HEK293 (cell line): ENCODE data around the gene CLDN3.

ENCODE experiments used
- GFI1B ChIP-seq: fragments of 450-650 bp; formaldehyde crosslinking; IDR thresholded peaks from 2 replicates; pipeline ENCODE4 v1.5.1; 2016; ENCODE audit warnings: missing biosample characterization, missing genetic modification characterization
- GLI2 ChIP-seq: fragments of 450-650 bp; formaldehyde crosslinking; IDR thresholded peaks from 2 replicates; pipeline ENCODE4; 2017; ENCODE audit warnings: missing biosample characterization, missing genetic modification characterization, low read depth, borderline replicate concordance
- IKZF3 ChIP-seq: fragments of 450-650 bp; IDR thresholded peaks from 2 replicates; pipeline ENCODE4 v1.5.0; 2018; ENCODE audit warnings: missing biosample characterization, mild to moderate bottlenecking, missing genetic modification characterization, moderate library complexity
- KLF1 ChIP-seq: fragments of 450-650 bp; formaldehyde crosslinking; IDR thresholded peaks from 2 replicates; pipeline ENCODE4 v1.5.1; 2016; ENCODE audit warnings: missing biosample characterization, missing genetic modification characterization
- KLF9 ChIP-seq: fragments of 450-650 bp; formaldehyde crosslinking; IDR thresholded peaks from 2 replicates; pipeline ENCODE4 v1.5.1; 2016; ENCODE audit warnings: missing biosample characterization, missing genetic modification characterization, low read depth
- RBAK ChIP-seq: fragments of 450-650 bp; formaldehyde crosslinking; IDR thresholded peaks from 2 replicates; pipeline ENCODE4 v1.5.1; 2016; ENCODE audit warnings: missing biosample characterization, missing genetic modification characterization
- ZBTB20 ChIP-seq: fragments of 450-650 bp; formaldehyde crosslinking; IDR thresholded peaks from 2 replicates; pipeline ENCODE4 v1.5.1; 2016; ENCODE audit warnings: missing biosample characterization, missing genetic modification characterization
- ZBTB21 ChIP-seq: fragments of 450-650 bp; formaldehyde crosslinking; IDR thresholded peaks from 2 replicates; pipeline ENCODE4 v1.5.1; 2017; ENCODE audit warnings: missing biosample characterization, missing genetic modification characterization
- ZNF10 ChIP-seq: fragments of 450-650 bp; formaldehyde crosslinking; IDR thresholded peaks from 2 replicates; pipeline ENCODE4 v1.5.1; 2017; ENCODE audit warnings: missing biosample characterization, missing genetic modification characterization
- ZNF23 ChIP-seq: fragments of 450-650 bp; formaldehyde crosslinking; IDR thresholded peaks from 2 replicates; pipeline ENCODE4 v1.5.1; 2016; ENCODE audit warnings: missing biosample characterization, missing genetic modification characterization, borderline replicate concordance
- ZNF274 ChIP-seq, 2 experiments: fragments of 200-500 bp in 1 of 2; fragments of 450-650 bp in 1 of 2; sonication (Bioruptor generic) in 1 of 2; formaldehyde crosslinking in 1 of 2; IDR thresholded peaks; 2 replicates each; pipeline versions ENCODE4 v1.5.1 to v1.6.1; 2014 to 2016; ENCODE audit warnings: borderline replicate concordance in 1 of 2, inconsistent platforms in 1 of 2, low read length in 1 of 2, missing biosample characterization in 1 of 2, missing genetic modification characterization in 1 of 2
- ZNF335 ChIP-seq: fragments of 450-650 bp; formaldehyde crosslinking; conservative IDR thresholded peaks from 2 replicates; pipeline ENCODE4 v1.5.1; 2016; ENCODE audit warnings: missing biosample characterization, missing genetic modification characterization
- ZNF354C ChIP-seq: fragments of 450-650 bp; formaldehyde crosslinking; IDR thresholded peaks from 2 replicates; pipeline ENCODE4 v1.5.1; 2016; ENCODE audit warnings: missing biosample characterization, missing genetic modification characterization, low read depth, borderline replicate concordance
- ZNF426 ChIP-seq: fragments of 450-650 bp; formaldehyde crosslinking; IDR thresholded peaks from 2 replicates; pipeline ENCODE4 v1.5.1; 2017; ENCODE audit warnings: missing biosample characterization, missing genetic modification characterization, mild to moderate bottlenecking, inconsistent platforms, moderate library complexity
- ZNF555 ChIP-seq: fragments of 450-650 bp; formaldehyde crosslinking; conservative IDR thresholded peaks from 2 replicates; pipeline ENCODE4 v1.5.1; 2017; ENCODE audit warnings: missing biosample characterization, mild to moderate bottlenecking, missing genetic modification characterization, inconsistent platforms
- ZNF626 ChIP-seq: fragments of 450-650 bp; sonication (Bioruptor Pico); formaldehyde crosslinking; IDR thresholded peaks from 2 replicates; pipeline ENCODE4 v1.5.1; 2018; ENCODE audit warnings: missing biosample characterization, missing genetic modification characterization, inconsistent platforms
- ZNF660 ChIP-seq: fragments of 450-650 bp; IDR thresholded peaks from 2 replicates; pipeline ENCODE4 v1.5.1; 2018; ENCODE audit warnings: missing biosample characterization, mild to moderate bottlenecking, missing genetic modification characterization
- ZNF777 ChIP-seq: fragments of 450-650 bp; formaldehyde crosslinking; IDR thresholded peaks from 2 replicates; pipeline ENCODE4 v1.5.1; 2017; ENCODE audit warnings: missing biosample characterization, missing genetic modification characterization, borderline replicate concordance
- ZSCAN23 ChIP-seq: fragments of 450-650 bp; formaldehyde crosslinking; IDR thresholded peaks from 2 replicates; pipeline ENCODE4 v1.5.1; 2016; ENCODE audit warnings: missing biosample characterization, missing genetic modification characterization
- ZSCAN30 ChIP-seq: fragments of 450-650 bp; IDR thresholded peaks from 2 replicates; pipeline ENCODE4 v1.5.1; 2018; ENCODE audit warnings: missing biosample characterization, mild to moderate bottlenecking, missing genetic modification characterization, moderate library complexity
- TF ChIP-seq, protein P1 (sequence below): fragments of 450-650 bp; formaldehyde crosslinking; IDR thresholded peaks from 2 replicates; pipeline ENCODE4 v1.5.1; 2017; ENCODE audit warnings: missing biosample characterization, missing genetic modification characterization
- TF ChIP-seq, protein P2 (sequence below): fragments of 450-650 bp; formaldehyde crosslinking; IDR thresholded peaks from 2 replicates; pipeline ENCODE4 v1.5.1; 2016; ENCODE audit warnings: missing biosample characterization, missing genetic modification characterization, low read depth
- TF ChIP-seq, protein P3 (sequence below): fragments of 450-650 bp; formaldehyde crosslinking; IDR thresholded peaks from 2 replicates; pipeline ENCODE4 v1.5.1; 2016; ENCODE audit warnings: missing biosample characterization, missing genetic modification characterization
- TF ChIP-seq, protein P4 (sequence below): fragments of 450-650 bp; formaldehyde crosslinking; IDR thresholded peaks from 2 replicates; pipeline ENCODE4 v1.5.1; 2016; ENCODE audit warnings: missing biosample characterization, missing genetic modification characterization
- TF ChIP-seq, protein P5 (sequence below): fragments of 450-650 bp; formaldehyde crosslinking; IDR thresholded peaks from 2 replicates; pipeline ENCODE4 v1.5.1; 2016; ENCODE audit warnings: missing biosample characterization, missing genetic modification characterization, borderline replicate concordance
- TF ChIP-seq, protein P6 (sequence below): fragments of 450-650 bp; formaldehyde crosslinking; IDR thresholded peaks from 2 replicates; pipeline ENCODE4 v1.5.1; 2016; ENCODE audit warnings: missing biosample characterization, missing genetic modification characterization
- TF ChIP-seq, protein P7 (sequence below): fragments of 450-650 bp; formaldehyde crosslinking; IDR thresholded peaks from 2 replicates; pipeline ENCODE4 v1.5.1; 2016; ENCODE audit warnings: missing biosample characterization, missing genetic modification characterization

CLDN3 gene

DNA sequence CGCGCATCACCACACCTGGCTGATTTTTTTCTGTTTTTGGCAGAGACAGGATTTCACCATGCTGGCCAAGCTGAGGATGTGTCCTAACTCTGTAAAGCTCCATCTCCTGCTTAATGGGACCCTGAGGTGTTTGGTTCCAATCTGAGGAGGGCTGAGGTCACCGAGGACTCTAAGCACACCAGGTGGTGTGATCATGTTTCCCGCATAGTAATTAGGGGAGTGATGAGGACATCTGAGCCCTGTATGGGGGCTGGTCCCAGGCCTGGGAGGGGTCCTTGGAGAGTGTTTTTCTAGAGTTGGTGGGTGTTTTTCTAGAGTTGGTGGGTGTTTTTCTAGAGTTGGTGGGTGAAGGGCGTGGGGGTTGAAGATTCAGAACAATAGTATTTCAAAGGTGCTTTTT, 28.5 kb downstream of the CLDN3 start (continued):
- 0 out of 2 replicates have a peak, but pooled peaks have one; percentile 18 for TF ChIP-seq KLF9 (tag by site-specific recombination)
- peak; percentile 66 for TF ChIP-seq ZBTB21 (tag by site-specific recombination)
- TF ChIP-seq ZNF10, result peak; percentile 98
- TF ChIP-seq, protein P1, sequence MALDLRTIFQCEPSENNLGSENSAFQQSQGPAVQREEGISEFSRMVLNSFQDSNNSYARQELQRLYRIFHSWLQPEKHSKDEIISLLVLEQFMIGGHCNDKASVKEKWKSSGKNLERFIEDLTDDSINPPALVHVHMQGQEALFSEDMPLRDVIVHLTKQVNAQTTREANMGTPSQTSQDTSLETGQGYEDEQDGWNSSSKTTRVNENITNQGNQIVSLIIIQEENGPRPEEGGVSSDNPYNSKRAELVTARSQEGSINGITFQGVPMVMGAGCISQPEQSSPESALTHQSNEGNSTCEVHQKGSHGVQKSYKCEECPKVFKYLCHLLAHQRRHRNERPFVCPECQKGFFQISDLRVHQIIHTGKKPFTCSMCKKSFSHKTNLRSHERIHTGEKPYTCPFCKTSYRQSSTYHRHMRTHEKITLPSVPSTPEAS (tag by site-specific recombination), result no peak
- no peak for TF ChIP-seq ZNF777 (tag by site-specific recombination)
- TF ChIP-seq IKZF3 (tag by site-specific recombination), result peak; percentile 64
- TF ChIP-seq, protein P2, sequence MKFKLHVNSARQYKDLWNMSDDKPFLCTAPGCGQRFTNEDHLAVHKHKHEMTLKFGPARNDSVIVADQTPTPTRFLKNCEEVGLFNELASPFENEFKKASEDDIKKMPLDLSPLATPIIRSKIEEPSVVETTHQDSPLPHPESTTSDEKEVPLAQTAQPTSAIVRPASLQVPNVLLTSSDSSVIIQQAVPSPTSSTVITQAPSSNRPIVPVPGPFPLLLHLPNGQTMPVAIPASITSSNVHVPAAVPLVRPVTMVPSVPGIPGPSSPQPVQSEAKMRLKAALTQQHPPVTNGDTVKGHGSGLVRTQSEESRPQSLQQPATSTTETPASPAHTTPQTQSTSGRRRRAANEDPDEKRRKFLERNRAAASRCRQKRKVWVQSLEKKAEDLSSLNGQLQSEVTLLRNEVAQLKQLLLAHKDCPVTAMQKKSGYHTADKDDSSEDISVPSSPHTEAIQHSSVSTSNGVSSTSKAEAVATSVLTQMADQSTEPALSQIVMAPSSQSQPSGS, result peak; percentile 19; the same call in 1 of the 2 replicates
- TF ChIP-seq GFI1B (tag by site-specific recombination), result peak; percentile 4; the same call in 1 of the 2 replicates
- peak; percentile 69 for TF ChIP-seq ZNF335 (tag by site-specific recombination)
- TF ChIP-seq ZNF555, result no peak
- TF ChIP-seq ZSCAN30, result no peak
- no peak for TF ChIP-seq RBAK
- TF ChIP-seq, protein P3, sequence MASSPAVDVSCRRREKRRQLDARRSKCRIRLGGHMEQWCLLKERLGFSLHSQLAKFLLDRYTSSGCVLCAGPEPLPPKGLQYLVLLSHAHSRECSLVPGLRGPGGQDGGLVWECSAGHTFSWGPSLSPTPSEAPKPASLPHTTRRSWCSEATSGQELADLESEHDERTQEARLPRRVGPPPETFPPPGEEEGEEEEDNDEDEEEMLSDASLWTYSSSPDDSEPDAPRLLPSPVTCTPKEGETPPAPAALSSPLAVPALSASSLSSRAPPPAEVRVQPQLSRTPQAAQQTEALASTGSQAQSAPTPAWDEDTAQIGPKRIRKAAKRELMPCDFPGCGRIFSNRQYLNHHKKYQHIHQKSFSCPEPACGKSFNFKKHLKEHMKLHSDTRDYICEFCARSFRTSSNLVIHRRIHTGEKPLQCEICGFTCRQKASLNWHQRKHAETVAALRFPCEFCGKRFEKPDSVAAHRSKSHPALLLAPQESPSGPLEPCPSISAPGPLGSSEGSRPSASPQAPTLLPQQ (tag by site-specific recombination), result peak; percentile 45; the same call in 1 of the 2 replicates
- TF ChIP-seq ZNF354C (tag by site-specific recombination), result no peak
- no peak for TF ChIP-seq ZNF626 (tag by site-specific recombination)
- TF ChIP-seq, protein P4, sequence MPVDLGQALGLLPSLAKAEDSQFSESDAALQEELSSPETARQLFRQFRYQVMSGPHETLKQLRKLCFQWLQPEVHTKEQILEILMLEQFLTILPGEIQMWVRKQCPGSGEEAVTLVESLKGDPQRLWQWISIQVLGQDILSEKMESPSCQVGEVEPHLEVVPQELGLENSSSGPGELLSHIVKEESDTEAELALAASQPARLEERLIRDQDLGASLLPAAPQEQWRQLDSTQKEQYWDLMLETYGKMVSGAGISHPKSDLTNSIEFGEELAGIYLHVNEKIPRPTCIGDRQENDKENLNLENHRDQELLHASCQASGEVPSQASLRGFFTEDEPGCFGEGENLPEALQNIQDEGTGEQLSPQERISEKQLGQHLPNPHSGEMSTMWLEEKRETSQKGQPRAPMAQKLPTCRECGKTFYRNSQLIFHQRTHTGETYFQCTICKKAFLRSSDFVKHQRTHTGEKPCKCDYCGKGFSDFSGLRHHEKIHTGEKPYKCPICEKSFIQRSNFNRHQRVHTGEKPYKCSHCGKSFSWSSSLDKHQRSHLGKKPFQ, result peak; percentile 93
- no peak for TF ChIP-seq ZNF274 (IDR thresholded peaks at IDR 0.05; ENCODE audit: low read length)
- no peak for TF ChIP-seq ZNF274 (tag by site-specific recombination; IDR thresholded peaks at IDR 0.05; ENCODE audit: borderline replicate concordance)
- TF ChIP-seq, protein P5, sequence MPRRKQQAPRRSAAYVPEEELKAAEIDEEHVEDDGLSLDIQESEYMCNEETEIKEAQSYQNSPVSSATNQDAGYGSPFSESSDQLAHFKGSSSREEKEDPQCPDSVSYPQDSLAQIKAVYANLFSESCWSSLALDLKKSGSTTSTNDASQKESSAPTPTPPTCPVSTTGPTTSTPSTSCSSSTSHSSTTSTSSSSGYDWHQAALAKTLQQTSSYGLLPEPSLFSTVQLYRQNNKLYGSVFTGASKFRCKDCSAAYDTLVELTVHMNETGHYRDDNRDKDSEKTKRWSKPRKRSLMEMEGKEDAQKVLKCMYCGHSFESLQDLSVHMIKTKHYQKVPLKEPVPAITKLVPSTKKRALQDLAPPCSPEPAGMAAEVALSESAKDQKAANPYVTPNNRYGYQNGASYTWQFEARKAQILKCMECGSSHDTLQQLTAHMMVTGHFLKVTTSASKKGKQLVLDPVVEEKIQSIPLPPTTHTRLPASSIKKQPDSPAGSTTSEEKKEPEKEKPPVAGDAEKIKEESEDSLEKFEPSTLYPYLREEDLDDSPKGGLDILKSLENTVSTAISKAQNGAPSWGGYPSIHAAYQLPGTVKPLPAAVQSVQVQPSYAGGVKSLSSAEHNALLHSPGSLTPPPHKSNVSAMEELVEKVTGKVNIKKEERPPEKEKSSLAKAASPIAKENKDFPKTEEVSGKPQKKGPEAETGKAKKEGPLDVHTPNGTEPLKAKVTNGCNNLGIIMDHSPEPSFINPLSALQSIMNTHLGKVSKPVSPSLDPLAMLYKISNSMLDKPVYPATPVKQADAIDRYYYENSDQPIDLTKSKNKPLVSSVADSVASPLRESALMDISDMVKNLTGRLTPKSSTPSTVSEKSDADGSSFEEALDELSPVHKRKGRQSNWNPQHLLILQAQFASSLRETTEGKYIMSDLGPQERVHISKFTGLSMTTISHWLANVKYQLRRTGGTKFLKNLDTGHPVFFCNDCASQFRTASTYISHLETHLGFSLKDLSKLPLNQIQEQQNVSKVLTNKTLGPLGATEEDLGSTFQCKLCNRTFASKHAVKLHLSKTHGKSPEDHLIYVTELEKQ (tag by site-specific recombination), result peak; percentile 58; the same call in 1 of the 2 replicates
- TF ChIP-seq, protein P6, sequence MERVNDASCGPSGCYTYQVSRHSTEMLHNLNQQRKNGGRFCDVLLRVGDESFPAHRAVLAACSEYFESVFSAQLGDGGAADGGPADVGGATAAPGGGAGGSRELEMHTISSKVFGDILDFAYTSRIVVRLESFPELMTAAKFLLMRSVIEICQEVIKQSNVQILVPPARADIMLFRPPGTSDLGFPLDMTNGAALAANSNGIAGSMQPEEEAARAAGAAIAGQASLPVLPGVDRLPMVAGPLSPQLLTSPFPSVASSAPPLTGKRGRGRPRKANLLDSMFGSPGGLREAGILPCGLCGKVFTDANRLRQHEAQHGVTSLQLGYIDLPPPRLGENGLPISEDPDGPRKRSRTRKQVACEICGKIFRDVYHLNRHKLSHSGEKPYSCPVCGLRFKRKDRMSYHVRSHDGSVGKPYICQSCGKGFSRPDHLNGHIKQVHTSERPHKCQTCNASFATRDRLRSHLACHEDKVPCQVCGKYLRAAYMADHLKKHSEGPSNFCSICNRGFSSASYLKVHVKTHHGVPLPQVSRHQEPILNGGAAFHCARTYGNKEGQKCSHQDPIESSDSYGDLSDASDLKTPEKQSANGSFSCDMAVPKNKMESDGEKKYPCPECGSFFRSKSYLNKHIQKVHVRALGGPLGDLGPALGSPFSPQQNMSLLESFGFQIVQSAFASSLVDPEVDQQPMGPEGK (tag by site-specific recombination), result peak; percentile 94
- no peak for TF ChIP-seq ZBTB20 (tag by site-specific recombination)
- TF ChIP-seq GLI2 (tag by site-specific recombination), result no peak
- 0 out of 2 replicates have a peak, but pooled peaks have one; percentile 25 for TF ChIP-seq ZSCAN23 (tag by site-specific recombination)
- TF ChIP-seq, protein P7, sequence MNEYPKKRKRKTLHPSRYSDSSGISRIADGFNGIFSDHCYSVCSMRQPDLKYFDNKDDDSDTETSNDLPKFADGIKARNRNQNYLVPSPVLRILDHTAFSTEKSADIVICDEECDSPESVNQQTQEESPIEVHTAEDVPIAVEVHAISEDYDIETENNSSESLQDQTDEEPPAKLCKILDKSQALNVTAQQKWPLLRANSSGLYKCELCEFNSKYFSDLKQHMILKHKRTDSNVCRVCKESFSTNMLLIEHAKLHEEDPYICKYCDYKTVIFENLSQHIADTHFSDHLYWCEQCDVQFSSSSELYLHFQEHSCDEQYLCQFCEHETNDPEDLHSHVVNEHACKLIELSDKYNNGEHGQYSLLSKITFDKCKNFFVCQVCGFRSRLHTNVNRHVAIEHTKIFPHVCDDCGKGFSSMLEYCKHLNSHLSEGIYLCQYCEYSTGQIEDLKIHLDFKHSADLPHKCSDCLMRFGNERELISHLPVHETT (tag by site-specific recombination), result peak; percentile 22; the same call in 1 of the 2 replicates
- TF ChIP-seq ZNF23 (tag by site-specific recombination), result no peak
- no peak for TF ChIP-seq ZNF660 (tag by site-specific recombination)
- peak; percentile 48; the same call in 1 of the 2 replicates for TF ChIP-seq KLF1 (tag by site-specific recombination)
- TF ChIP-seq ZNF426 (tag by site-specific recombination), result no peak
